Measurements from ENCODE around the gene ECSCR.
"Not testable (repeated sequence)": the region's sequence is repeated elsewhere in the genome, so short reads cannot be mapped to it uniquely, and the experiment has no call there.

DNA sequence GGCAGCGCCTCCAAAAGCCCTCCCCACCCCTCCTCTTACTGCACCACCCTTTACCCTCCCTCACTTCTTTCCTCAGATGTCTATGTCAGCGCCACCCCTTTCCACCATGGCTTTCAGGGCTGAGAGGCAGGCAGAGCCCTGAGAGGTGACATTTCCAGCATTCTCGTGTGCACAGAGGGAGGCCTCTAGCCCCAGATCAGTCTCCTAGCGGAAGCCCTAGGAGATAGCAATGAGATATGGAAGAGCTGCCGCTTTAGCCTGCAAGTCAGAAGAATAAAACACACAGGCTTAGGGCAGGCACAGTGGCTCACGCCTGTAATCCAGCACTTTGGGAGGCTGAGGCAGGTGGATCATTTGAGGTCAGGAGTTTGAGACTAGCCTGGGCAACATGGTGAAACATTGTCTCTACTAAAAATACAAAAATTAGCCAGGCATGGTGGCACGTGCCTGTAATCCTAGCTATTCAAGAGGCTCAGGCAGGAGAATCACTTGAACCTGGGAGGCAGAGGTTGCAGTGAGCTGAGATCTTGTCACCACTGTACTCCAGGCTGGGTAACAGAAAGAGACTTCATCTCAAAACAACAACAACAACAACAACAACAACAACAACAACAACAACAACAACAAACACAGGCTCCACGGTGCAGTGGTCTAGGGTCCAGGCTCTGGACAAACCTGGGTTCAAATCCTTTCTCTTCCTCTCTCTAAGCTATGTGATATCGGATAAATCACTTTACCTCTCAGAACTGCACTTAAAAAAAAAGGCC lies 16.3 kb upstream of the ECSCR start:
- not testable (repeated sequence) for TF ChIP-seq CTCF (IDR thresholded peaks at IDR 0.05; ENCODE audit: low read depth, low read length); POLR2A (IDR thresholded peaks at IDR 0.05; ENCODE audit: extremely low read depth, insufficient read length)
